GM19239 (cell line): Measurements from ENCODE around the gene ZCCHC7.
"Not testable (repeated sequence)": the region's sequence is repeated elsewhere in the genome, so short reads cannot be mapped to it uniquely, and the experiment has no call there.

Source experiments
- DNase-seq: peaks from one replicate; pipeline ENCODE4 v3.0.0; 2011; ENCODE audit warnings: low spot score; ENCODE audit not compliant: insufficient read length
- FAIRE-seq: peaks from 2 replicates; lab custom pipeline; 2011; peaks lifted over from hg19 to GRCh38; lab: Jason Lieb, UNC

Gene ZCCHC7

DNA sequence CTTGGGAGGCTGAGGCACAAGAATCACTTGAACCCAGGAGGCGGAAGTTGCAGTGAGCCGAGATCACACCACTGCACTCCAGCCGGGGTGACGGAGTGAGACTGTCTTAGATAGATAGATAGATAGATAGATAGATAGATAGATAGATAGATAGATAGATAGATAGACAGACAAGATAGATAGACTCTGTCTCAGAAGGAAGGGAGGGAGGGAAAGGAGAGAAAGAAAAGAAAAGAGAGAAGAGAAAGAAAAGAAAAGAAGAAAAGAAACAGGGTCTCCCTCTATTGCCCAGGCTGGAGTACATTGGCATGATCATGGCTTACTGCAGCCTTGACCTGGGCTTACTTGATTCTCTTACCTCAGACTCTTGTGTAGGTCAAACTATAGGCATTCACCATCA is 44.0 kb downstream of the ZCCHC7 start:
- not testable (repeated sequence) for FAIRE-seq, DNase-seq

DNA sequence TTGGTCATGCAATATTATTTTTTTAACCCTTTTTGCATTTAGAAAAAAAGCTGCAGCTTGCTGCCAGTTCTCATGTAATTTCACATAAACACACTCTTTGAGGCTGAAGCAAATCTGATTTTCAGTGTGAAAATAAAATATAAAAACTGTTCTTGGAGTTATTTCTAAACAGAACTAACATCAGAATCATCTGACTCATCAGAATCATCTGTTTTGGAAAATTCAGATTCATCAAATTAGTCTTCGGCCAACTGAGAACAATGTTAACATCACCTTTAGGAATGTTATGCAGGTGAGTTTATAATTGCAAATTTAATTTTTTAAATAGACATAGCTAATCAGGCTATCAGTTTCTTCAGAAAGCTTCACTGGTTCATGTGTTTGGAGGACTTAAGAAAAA is 45.3 kb downstream of the ZCCHC7 start:
- FAIRE-seq: no peak
- DNase-seq: no peak

DNA sequence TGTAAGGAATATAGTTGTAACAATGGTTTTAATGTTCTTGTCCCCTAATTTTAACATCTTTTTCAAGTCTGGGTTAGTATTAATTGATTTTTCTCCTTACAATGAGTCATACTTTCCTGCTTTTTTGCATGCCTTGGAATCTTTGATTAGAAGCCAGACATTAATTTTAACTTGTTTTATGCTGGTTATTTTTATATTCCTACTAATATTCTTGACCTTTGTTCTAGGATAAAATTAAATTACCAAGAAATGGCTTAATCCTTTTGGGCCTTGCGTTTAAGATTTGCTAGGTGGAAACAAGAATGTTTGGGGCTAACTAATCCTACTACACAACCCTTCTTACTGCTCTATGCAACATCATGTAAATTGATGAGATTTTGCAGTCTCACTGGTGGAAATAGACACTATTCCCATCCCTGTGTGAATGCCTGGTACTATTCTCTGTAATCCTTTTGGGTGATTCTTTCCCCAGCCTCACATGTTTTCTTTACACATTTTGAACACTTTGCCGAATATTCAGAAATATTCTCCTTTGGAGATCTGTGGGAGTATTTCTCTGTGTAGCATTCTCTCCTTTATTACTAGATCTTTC is 47.2 kb downstream of the ZCCHC7 start:
- DNase-seq (no peak), FAIRE-seq (no peak)

GRCh38 chr9:37172557-37172956 is 52.2 kb downstream of the ZCCHC7 start:
- DNase-seq (no peak), FAIRE-seq (no peak)

DNA sequence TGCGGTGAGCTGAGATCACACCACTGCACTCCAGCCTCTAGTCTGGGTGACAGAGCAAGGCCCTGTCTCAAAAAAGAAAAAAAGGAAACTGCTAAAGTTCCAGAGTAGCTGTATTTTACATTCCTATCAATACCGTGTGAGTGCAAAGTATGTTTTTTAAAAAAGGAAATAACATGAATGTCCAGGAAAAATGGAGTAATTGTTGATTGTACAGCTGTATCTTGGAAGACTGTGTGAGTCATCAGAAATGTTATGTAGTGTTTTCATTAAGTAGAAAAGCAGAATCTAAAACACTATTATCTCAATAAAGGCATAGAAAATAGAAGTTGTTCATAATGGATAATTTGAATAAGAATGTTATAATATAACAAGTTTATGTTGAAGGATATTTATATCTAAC is 53.9 kb downstream of the ZCCHC7 start:
- no peak for FAIRE-seq
- DNase-seq: no peak

DNA sequence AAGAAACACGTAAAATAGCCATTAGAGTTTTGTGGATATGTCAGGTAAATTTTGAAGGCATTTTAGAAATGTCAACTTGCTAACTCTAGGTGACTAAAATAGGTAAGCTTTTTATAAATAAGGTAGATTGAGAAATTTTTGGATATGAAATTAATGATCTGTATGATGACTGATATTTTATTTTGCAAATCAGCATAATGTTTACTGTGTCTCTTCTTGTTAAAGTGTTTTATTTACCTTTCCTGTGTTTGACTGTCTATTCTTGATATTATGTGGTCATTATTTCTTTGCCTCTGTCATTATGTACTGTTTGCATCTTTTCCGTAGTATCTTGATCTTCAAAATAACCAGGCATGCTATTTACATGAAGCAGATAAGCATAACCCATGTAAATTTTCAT is 58.4 kb downstream of the ZCCHC7 start:
- FAIRE-seq (peak; percentile 73), DNase-seq (no peak)

GRCh38 chr9:37179576-37179975 is 59.2 kb downstream of the ZCCHC7 start:
- FAIRE-seq: peak; percentile 4
- DNase-seq: no peak

DNA sequence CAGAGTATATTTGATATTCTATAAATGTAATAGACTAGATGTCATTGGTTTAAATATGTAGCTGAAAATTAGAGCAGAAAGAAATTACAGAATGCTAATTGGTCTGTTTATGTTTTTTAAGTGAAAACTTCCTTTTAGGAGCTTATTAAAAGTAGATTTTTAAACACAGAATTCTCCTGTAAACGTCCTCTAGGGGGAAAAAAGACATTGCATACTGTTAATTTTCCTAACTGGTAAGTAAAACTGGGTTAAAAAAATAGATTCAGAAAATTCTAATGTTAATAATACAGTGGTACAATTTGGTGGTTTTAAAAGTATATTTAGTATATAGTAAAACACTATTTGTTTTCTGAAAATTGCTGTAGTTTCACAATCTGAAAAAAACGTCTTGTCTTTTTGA is 59.8 kb downstream of the ZCCHC7 start:
- FAIRE-seq: no peak
- DNase-seq: no peak

- DNase-seq (no peak), FAIRE-seq (no peak)
These were observed 62.3 kb downstream of the ZCCHC7 start for GRCh38 chr9:37182718-37183117.

- DNase-seq: no peak
These were observed 64.8 kb downstream of the ZCCHC7 start for GRCh38 chr9:37184905-37185867.

DNA sequence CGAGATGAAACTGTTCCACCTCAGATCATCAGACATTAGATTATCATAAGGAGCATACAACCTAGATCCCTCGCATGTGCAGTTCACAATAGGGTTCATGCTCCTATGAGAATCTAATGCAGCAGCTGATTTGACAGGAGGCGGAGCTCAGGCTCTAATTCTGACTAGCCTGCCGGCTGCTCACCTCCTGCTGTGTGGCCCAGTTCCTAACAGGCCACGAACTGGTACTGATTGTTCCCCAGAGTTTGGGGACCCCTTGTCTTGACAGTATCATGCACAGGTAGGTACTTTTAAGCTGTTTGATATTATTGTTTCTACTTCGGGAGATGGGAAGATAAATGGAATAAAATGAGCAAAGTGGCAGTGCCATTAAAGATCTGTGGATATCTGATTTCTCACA is 66.9 kb downstream of the ZCCHC7 start:
- DNase-seq (no peak), FAIRE-seq (peak; percentile 96)

More at GRCh38 chr9:37184905-37185867, 64.8 kb downstream of the ZCCHC7 start:
- FAIRE-seq: peak; percentile 51

DNA sequence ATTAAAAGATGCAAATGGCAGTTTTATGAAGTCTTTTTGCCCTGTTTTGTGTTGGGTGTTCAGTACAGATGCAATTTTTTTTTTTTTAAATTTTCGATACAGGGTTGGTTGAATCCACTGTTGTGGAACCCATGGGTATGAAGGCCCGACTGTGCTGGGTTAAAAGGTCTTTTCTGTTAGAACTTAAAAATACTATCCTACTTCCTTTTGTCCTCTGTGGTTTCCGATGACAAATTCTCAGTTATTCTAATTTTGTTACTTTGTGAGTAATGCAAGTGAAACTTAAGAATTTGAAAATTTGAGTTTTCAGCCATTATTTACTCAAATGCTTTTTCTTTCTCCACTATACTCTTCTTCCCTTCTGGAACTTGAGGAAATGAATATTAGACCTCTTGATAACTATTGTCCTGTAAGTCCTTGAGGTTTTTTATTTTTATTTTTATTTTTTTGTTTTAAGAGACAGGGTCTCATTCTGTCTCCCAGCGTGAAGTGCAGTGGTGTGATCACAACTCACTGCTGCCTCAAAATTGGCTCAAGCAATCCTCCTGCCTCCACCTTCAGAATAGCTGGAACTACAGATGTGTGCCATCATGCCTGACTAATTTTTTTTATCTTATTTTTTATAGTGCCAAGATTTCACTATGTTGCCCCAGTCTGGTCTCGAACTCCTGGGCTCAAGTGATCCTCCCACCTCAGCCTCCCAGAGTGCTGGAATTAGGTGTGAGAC is 67.5 kb downstream of the ZCCHC7 start:
- FAIRE-seq: no peak
- DNase-seq: peak; percentile 24

DNA sequence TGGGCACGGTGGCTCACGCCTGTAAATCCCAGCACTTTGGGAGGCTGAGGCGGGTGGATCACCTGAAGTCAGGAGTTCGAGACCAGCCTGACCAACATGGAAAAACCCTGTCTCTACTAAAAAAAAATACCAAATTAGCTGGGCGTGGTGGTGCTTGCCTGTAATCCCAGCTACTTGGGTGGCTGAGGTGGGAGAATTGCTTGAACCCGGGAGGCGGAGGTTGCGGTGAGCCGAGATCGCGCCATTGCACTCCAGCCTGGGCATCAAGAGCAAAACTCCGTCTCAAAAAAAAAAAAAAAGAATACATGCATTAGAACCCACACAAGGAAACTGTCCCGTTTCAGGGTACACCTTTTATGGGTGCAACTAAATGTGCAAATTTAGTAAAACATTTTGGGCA is 70.4 kb downstream of the ZCCHC7 start:
- not testable (repeated sequence) for DNase-seq
- FAIRE-seq: peak; percentile 54

DNA sequence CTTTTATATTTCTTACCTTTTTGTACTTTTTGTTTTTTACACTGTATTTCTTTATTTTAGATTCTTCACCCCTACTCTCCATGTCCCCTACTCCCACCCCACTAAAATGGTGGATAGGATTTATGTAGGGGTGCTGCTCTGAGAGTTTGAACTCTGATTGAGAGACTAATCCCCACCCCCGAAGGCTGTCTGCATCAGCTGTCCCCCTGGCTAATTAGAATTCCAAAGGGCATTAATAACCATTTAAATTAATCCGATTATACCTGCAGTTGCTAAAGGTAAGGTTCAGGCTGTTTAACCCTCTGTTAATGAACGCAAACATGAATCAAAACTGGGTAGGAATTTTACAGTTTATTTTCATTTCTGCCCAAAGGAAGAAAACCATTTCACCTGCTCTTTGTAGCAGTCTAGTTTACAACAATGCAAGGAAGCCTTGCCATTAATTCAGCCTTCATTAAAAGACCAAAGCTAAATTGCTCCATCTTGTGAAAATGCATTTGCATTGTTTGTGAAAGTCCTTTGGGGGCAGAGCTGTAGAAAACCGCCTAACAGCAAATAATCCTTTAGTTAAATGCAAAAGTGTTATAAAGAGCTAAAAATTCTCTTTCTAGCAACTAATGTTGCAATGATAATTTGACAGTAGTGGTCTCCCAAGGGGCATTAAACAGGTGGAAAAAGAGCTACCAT is 71.2 kb downstream of the ZCCHC7 start:
- FAIRE-seq (peak; percentile 68), DNase-seq (no peak)

- DNase-seq (no peak), FAIRE-seq (peak; percentile 53)
These were observed 72.4 kb downstream of the ZCCHC7 start for GRCh38 chr9:37192803-37193202.

DNA sequence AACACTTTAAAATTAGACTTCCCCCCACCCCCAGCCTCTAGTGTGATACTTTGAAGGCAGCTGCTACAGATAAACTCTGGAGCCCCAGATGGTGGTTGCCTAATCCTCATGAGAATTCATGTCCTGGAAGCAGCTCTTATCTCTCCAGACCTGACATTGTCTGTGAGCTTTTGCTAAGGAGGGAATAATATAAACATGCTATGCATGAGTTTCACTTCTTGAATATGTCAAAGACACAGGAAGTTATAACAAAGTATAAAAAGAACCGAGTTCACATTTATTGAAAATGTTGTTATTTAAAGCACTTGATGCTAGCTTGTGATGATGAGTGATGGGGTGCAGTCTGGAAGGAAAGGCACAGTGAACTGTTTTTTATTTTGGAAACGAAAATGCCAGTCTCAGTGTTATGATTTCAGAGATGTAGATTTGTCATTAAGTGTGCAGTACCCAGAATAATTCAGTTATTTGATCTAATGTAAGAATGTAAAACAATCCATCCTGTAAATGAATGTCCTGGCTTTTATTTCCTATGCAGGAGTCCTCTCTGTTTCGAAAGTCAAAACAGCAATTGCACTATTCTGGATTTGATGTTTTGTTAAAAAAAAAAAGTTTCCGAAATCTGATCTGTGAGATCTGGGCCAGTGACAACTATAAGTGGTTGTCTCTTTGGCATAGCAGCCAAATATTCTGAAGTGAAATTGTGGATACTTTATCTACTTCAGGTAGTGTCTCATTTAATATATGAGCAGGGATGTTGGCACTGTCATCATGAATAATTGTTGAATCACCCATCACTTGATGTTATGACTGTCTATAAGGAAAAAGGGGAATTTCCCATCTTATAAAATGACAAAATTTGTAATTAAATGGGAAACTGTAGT is 77.0 kb downstream of the ZCCHC7 start:
- no peak for DNase-seq
- FAIRE-seq: peak; percentile 94

GRCh38 chr9:37198039-37198729 is 77.8 kb downstream of the ZCCHC7 start:
- FAIRE-seq: peak; percentile 11
- no peak for DNase-seq

GRCh38 chr9:37198831-37199230 is 78.5 kb downstream of the ZCCHC7 start:
- DNase-seq: no peak
- FAIRE-seq: peak; percentile 89
